HG02642 (cell line): ENCODE data around the gene SPRR2F.

Source experiments
- ATAC-seq: cut with Tn5 transposase; IDR thresholded peaks from one replicate; pipeline ENCODE4 v1.9.1; 2021; ENCODE audit warnings: mild to moderate bottlenecking; ENCODE audit not compliant: unreplicated experiment, poor library complexity

Gene SPRR2F

GRCh38 chr1:153081736-153082135, 31.6 kb downstream of the SPRR2F start:
- ATAC-seq, result no peak

- ATAC-seq, result no peak
These were observed 40.2 kb downstream of the SPRR2F start for GRCh38 chr1:153072806-153073726.

DNA sequence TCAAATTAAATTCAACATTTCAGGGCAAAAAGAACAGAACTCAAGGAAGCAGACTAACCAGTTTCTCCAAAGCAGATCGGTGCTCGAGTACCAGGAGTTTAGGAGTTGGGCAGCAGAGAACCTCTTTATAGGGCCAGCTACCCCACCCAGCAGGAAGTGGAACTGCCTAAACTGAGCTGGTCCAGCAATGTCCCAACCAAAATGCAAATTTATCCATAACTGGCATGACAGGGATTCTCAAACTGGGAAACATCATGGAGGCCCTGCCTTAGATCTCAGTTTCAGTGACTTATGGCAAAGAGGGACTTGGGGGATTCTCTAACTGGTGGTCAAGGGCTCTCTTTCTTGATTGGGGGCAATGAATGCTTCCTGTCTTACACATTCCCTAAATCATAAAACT, 41.8 kb downstream of the SPRR2F start, which contains the start of gene SPRR2B:
TSS of gene SPRR2B (minus strand) at position 101 of the 400 bp plus-strand sequence. CDS start 772 bp downstream, outside the sequence.
- ATAC-seq, result no peak

DNA sequence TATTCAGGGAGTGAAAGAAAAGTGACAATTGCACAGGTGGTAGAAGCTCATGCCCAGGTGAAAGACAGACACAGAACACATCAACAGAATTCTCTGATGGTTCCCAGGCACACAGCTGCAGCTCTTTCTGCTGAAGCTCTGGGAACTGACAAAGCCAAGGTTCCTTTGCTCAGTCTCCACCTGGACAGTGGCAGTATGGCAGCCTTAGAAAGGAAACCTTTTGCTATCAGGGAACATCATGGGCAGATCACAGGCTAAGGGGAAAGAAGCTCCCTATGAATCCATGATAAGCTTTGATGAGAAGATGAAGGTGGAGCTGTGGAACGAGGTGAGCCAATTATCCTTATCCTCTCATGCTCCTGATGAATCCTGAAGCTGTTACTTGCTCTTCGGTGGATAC, 43.1 kb downstream of the SPRR2F start:
- no peak for ATAC-seq
